HUES64 (cell line): ENCODE data around the gene TMEFF1.
A peak's percentile ranks its signal among the peaks of the same experiment; 100 is the strongest.
"Not testable (repeated sequence)": the region's sequence is repeated elsewhere in the genome, so short reads cannot be mapped to it uniquely, and the experiment has no call there.

Experiments
- H3K27ac ChIP-seq: 2 replicates; pipeline ENCODE4 v1.7.0; 2013; ENCODE audit warnings: low read depth, low read length, inconsistent platforms
- H3K27me3 ChIP-seq: 2 replicates; pipeline ENCODE4 v1.6.1; 2013; ENCODE audit warnings: mild to moderate bottlenecking, low read length; ENCODE audit not compliant: insufficient read depth
- H3K36me3 ChIP-seq: 2 replicates; pipeline ENCODE4 v1.6.1; 2013; ENCODE audit warnings: mild to moderate bottlenecking, low read length; ENCODE audit not compliant: insufficient read depth
- H3K4me1 ChIP-seq: 2 replicates; pipeline ENCODE4 v1.6.1; 2013; ENCODE audit warnings: mild to moderate bottlenecking, low read length, moderate library complexity; ENCODE audit not compliant: insufficient read depth
- H3K4me3 ChIP-seq: 2 replicates; pipeline ENCODE4 v1.5.1; 2013; ENCODE audit warnings: mild to moderate bottlenecking, low read length, moderate library complexity
- H3K9ac ChIP-seq: 2 replicates; pipeline ENCODE4 v1.6.1; 2013; ENCODE audit warnings: mild to moderate bottlenecking, low read depth, low read length
- H3K9me3 ChIP-seq: 2 replicates; pipeline ENCODE4 v1.6.1; 2013; ENCODE audit warnings: low read depth, low read length; ENCODE audit not compliant: insufficient read depth
- WGBS: fragments of 150-250, 120-280 bp; methylation state at CpG from one replicate; pipeline ENCODE4 v1.1.7; 2013; ENCODE audit warnings: missing lambda C conversion rate; 5-methylcytosine and 5-hydroxymethylcytosine counted together

TMEFF1 gene

DNA sequence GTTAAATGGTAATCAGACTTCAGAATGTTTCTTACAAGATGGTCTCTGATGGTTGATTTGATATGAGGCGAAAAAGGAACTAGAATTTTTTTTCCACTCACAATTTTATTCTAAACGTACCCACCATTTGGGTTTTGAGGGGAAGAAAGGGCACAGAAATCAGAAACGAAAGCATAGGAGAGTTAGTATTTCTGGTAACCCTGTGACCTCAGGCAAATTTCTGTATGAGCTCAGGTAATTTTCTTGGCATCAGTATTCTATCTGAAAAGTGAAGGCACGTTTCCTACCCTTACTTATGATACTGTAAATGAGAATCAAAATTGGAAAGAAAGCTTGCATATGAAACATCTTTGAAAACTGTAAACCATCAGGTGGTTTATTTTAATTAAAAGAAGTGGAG lies 26.5 kb downstream of the TMEFF1 start:
- peaks cover 43% of the 10 kb centered on the region for H3K36me3 ChIP-seq
- WGBS, result 92% methylated on average over 3 of the region's 4 CpGs
- no peaks in the 10 kb centered on the region for H3K27me3 ChIP-seq
- no peak overlapping the region for H3K27ac ChIP-seq
- H3K4me3 ChIP-seq, result no peak overlapping the region
- H3K4me1 ChIP-seq, result peaks cover 14% of the 10 kb centered on the region
- H3K9ac ChIP-seq, result no peak overlapping the region
- H3K9me3 ChIP-seq, result no peaks in the 10 kb centered on the region

DNA sequence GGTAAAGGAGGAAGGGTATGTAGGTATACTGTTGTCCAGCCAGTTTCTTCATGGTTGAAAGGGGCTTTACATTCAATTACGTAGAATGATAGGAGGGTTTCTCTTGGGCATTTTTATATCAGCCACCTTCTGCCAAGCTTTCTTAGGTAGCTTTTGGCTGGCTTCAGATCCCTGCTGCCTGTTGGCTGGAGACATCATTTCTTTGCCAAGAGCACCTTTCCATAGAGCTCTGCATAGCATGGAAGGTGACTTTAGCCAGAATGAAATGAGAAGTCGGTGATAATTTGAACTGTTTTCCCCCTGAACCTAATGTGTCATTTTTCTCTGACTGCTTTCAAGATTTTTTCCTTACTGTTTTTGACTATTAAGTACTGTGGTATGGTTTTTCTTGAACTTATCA lies 26.9 kb downstream of the TMEFF1 start:
- H3K36me3 ChIP-seq, result peaks cover 46% of the 10 kb centered on the region
- 94% methylated on average over 2 of the region's 2 CpGs for WGBS
- peaks cover 14% of the 10 kb centered on the region for H3K4me1 ChIP-seq
- H3K4me3 ChIP-seq, result no peak overlapping the region
- no peak overlapping the region for H3K9ac ChIP-seq
- H3K27me3 ChIP-seq, result no peaks in the 10 kb centered on the region
- no peaks in the 10 kb centered on the region for H3K9me3 ChIP-seq
- H3K27ac ChIP-seq, result no peak overlapping the region

DNA sequence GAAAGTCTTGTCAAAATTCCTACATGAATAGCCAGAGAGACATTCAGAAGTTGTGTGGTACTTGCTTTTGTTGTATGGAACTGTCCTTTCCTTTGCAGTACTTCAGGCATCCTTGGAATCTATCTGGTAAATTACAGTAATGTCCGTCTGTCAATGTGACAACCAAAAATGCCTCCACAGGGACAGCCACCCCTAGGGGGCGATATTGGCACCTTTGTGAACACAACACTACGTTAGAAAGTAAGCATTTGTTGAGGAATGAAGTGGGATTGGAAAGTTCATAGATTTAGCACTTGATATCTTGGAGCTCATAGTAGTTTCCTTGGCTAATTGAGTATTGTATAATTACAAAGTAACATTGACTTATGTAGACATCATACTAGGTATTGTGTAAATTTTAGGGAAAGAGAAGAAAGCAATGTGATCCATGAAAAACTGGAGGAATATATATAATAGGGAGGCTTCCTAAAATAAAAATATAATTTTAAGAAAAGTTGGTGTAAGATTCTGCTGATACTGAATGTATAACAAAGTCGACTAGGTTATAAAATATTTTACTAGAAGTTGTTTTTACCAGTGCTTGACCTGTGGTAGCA lies 32.7 kb downstream of the TMEFF1 start:
- no peaks in the 10 kb centered on the region for H3K27me3 ChIP-seq
- no peaks in the 10 kb centered on the region for H3K9me3 ChIP-seq
- no peaks in the 10 kb centered on the region for H3K4me1 ChIP-seq
- H3K27ac ChIP-seq, result no peak overlapping the region
- WGBS, result 51% methylated on average over 4 of the region's 4 CpGs
- no peak overlapping the region for H3K9ac ChIP-seq
- H3K4me3 ChIP-seq, result no peak overlapping the region
- peaks cover 64% of the 10 kb centered on the region for H3K36me3 ChIP-seq

DNA sequence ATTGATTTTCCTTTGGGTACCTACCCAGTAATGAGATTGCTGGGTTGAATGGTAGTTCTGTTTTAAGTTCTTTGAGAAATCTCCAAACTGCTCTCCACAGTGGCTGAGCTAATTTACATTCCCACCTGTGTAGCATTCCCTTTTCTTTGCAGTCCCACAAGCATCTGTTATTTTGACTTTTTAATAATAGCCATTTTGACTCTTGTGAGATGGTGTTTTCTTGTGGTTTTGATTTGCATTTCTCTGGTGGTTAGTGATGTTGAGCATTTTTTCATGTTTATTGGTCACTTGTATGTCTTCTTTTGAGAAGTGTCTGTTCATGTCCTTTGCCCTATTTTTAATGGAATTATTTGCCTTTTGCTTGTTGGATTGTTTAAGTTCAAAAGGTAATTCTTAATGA lies 34.4 kb downstream of the TMEFF1 start:
- H3K4me1 ChIP-seq, H3K27ac ChIP-seq, H3K27me3 ChIP-seq, H3K4me3 ChIP-seq, H3K9me3 ChIP-seq, H3K9ac ChIP-seq: not testable (repeated sequence)
- H3K36me3 ChIP-seq, result peaks cover 68% of the 10 kb centered on the region

DNA sequence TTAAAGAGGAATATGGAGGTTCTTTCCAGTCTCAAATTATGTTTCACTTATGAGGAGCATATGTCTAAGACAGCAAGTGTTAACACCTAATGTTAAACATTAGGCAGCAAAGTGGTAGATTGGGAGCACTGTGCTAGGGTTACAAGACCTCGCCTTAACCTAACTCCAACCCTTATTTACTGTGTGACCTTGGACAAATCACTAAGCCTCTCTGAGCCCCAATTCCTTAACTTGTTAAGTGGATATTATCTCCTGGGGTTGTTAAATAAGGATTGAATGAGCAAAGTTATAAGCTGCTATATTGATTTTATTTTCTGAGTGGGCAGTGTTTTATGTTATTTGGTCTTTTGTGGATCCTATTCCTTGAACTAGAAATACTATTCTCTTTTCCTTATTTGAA lies 38.3 kb downstream of the TMEFF1 start:
- H3K36me3 ChIP-seq, result peaks cover 72% of the 10 kb centered on the region
- no peaks in the 10 kb centered on the region for H3K27me3 ChIP-seq
- 100% methylated on average over 1 of the region's 1 CpG for WGBS
- no peak overlapping the region for H3K27ac ChIP-seq
- H3K4me3 ChIP-seq, result no peak overlapping the region
- H3K9ac ChIP-seq, result no peak overlapping the region
- no peaks in the 10 kb centered on the region for H3K4me1 ChIP-seq
- no peaks in the 10 kb centered on the region for H3K9me3 ChIP-seq

DNA sequence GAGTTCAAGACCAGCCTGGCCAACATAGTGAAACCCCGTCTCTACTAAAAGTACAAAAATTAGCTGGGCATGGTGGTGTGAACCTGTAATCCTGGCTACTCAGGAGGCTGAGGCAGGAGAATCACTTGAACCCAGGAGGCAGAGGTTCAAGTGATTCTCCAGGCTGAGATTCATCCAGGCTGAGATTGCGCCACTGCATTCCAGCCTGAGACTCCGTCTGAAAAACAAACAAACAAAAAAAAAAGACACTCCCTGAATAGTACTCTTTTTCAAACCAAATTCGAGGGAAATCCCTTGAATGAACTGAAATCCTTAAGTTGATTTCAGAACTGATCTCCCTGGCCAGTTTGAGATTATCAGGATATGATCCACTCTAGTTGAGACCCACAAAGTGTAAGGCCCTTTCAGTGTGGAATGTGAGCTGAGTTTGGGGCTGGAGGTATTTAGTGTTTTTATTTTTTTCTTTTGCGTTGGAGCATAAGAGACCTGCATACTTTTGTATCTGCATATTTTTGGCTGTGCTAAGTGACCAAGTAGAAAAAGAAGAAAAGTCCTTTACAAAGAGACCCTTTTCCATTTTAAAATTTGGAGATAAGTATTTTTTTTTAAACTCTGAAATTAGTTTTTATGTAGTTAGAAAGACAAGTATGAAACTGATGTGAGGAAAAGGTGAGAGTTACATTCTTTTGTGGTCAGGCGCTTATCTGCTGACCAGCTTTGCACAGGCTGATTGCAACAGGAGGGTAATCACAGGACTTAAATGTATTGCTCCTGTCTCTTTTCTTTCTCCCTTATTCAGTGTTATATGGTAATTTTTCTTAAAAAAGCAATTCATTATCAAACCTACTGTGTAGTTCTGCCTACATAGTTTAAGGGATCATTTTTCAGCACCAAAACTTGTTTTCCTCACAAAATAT lies 42.9 kb downstream of the TMEFF1 start:
- Histone ChIP-seq H3K27me3 (no peaks in the 10 kb centered on the region), H3K9me3 (no peaks in the 10 kb centered on the region), H3K4me3 (no peak overlapping the region), H3K27ac (peak overlapping the region; percentile 9; the same call in 1 of the 2 replicates), H3K9ac (no peak overlapping the region), H3K36me3 (peaks cover 84% of the 10 kb centered on the region), H3K4me1 (no peaks in the 10 kb centered on the region)
- 87% methylated on average over 6 of the region's 6 CpGs for WGBS

DNA sequence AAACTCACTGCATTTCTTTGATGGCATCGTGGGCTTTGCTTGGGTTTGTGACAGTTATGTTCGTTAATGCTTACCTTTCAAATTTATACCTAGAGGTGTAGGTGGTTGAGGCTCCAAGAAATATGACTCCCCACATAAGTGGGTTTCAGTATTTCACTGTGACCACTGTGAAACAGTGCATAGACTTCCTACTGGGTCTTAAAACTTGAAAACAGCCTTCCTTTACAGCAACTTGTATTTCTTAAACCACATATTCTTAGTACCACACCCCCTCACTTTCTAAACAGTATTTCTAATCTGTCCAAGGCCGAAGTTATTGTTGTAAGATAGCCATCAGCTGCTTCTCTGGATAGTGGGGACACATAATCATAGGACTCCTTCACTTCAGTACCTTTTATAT lies 48.3 kb downstream of the TMEFF1 start:
- Histone ChIP-seq H3K27ac (no peak overlapping the region), H3K9me3 (peaks cover 10% of the 10 kb centered on the region; the same call in 1 of the 2 replicates), H3K27me3 (no peaks in the 10 kb centered on the region), H3K36me3 (peaks cover 93% of the 10 kb centered on the region), H3K9ac (no peak overlapping the region), H3K4me3 (no peak overlapping the region), H3K4me1 (no peaks in the 10 kb centered on the region)
- WGBS, result 100% methylated on average over 1 of the region's 3 CpGs

DNA sequence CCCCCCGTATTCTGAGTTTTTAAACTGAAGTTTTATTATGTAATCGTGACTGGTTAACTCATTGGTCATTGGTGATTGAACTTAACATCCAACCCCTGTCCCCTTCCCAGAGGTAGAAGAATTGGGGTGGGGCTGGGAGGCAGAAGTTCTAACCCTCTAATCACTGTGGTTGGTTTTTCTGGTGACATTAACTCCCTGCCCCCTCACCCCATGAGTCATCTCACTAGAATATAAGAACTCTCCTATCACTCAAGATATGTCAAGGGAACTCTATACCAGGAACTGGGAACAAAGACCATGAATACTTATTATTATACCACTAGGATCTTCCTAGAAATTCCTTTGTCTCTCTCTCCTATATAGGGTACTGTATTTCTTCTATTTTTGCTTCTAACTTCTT lies 52.6 kb downstream of the TMEFF1 start:
- H3K27me3 ChIP-seq, result no peaks in the 10 kb centered on the region
- WGBS, result 93% methylated on average over 1 of the region's 2 CpGs
- no peaks in the 10 kb centered on the region for H3K4me1 ChIP-seq
- no peak overlapping the region for H3K4me3 ChIP-seq
- H3K9ac ChIP-seq, result no peak overlapping the region
- peaks cover 14% of the 10 kb centered on the region; the same call in 1 of the 2 replicates for H3K9me3 ChIP-seq
- peaks cover 62% of the 10 kb centered on the region for H3K36me3 ChIP-seq
- H3K27ac ChIP-seq, result no peak overlapping the region

DNA sequence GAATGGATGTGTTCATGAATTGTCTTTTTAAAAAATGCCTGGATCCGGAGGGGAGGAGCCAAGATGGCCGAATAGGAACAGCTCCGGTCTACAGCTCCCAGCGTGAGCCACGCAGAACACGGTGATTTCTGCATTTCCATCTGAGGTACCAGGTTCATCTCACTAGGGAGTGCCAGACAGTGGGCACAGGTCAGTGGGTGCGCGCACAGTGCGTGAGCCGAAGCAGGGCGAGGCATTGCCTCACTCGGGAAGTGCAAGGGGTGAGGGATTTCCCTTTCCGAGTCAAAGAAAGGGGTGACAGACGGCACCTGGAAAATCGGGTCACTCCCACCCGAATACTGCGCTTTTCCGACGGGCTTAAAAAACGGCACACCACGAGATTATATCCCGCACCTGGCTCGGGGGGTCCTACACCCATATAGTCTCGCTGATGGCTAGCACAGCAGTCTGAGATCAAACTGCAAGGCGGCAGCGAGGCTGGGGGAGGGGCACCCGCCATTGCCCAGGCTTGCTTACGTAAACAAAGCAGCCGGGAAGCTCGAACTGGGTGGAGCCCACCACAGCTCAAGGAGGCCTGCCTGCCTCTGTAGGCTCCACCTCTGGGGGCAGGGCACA lies 54.3 kb downstream of the TMEFF1 start:
- H3K36me3 ChIP-seq, result peaks cover 45% of the 10 kb centered on the region
- H3K9ac ChIP-seq, H3K4me3 ChIP-seq, H3K27me3 ChIP-seq, H3K4me1 ChIP-seq: not testable (repeated sequence)
- H3K27ac ChIP-seq, result peak overlapping the region; percentile 35; the same call in 1 of the 2 replicates
- WGBS, result 89% methylated on average over 26 of the region's 30 CpGs
- peaks cover 14% of the 10 kb centered on the region; the same call in 1 of the 2 replicates for H3K9me3 ChIP-seq

DNA sequence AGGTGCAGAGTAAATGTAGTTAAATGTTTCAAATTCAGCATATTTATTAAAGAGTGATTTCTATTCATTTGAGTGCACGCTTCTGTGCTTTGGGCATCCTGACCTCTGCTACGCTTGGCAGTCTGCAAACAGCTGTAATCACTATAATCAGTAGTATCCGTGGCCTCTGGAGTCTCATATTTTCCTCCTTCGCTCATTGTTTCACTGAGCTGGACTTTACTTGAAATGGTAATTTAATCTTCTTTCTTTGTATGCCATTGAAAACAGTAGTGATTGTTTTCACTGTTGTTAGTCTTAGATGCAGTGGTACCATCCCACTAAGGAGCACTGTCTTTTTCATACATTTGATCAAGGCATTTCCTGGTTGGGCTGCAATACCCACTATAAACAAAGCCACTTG lies 61.5 kb downstream of the TMEFF1 start:
- no peaks in the 10 kb centered on the region for H3K4me1 ChIP-seq
- H3K36me3 ChIP-seq, result peaks cover 40% of the 10 kb centered on the region
- 95% methylated on average over 4 of the region's 4 CpGs for WGBS
- no peaks in the 10 kb centered on the region for H3K9me3 ChIP-seq
- H3K9ac ChIP-seq, result no peak overlapping the region
- no peaks in the 10 kb centered on the region for H3K27me3 ChIP-seq
- no peak overlapping the region for H3K4me3 ChIP-seq
- H3K27ac ChIP-seq, result no peak overlapping the region

DNA sequence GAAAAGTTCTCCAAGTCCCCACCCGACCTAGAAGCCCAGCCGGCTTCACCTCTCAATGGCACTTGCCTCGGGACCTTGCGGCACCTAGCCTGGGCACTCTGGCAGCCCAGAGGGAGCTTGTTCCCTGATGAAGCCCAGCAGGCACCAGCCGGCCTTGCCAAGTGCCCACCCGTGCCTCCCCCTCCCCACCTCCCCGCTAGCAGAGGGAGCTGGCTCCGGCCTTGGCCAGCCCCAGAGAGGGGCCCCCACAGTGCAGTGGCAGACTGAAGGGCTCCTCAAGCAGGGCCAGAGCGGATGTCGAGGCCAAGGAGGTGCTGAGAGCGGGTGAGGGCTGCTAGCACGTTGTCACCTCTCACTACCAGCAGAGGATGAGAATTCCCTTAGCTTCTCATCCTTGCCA lies 67.4 kb downstream of the TMEFF1 start:
- no peak overlapping the region for H3K27ac ChIP-seq
- WGBS, result 97% methylated on average over 12 of the region's 12 CpGs
- no peak overlapping the region for H3K9ac ChIP-seq
- H3K4me1 ChIP-seq, result no peaks in the 10 kb centered on the region
- H3K9me3 ChIP-seq, result peaks cover 21% of the 10 kb centered on the region
- H3K27me3 ChIP-seq, result no peaks in the 10 kb centered on the region
- H3K36me3 ChIP-seq, result peaks cover 88% of the 10 kb centered on the region
- no peak overlapping the region for H3K4me3 ChIP-seq
